ENCODE measurements around the gene KMO.

Gene KMO

GRCh38 chr1:241642593-241642944 is 110.4 kb downstream of the KMO start:
- TF ChIP-seq, protein P1, sequence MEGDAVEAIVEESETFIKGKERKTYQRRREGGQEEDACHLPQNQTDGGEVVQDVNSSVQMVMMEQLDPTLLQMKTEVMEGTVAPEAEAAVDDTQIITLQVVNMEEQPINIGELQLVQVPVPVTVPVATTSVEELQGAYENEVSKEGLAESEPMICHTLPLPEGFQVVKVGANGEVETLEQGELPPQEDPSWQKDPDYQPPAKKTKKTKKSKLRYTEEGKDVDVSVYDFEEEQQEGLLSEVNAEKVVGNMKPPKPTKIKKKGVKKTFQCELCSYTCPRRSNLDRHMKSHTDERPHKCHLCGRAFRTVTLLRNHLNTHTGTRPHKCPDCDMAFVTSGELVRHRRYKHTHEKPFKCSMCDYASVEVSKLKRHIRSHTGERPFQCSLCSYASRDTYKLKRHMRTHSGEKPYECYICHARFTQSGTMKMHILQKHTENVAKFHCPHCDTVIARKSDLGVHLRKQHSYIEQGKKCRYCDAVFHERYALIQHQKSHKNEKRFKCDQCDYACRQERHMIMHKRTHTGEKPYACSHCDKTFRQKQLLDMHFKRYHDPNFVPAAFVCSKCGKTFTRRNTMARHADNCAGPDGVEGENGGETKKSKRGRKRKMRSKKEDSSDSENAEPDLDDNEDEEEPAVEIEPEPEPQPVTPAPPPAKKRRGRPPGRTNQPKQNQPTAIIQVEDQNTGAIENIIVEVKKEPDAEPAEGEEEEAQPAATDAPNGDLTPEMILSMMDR (conservative IDR thresholded peaks at IDR 0.05), result no peak
- no peak overlapping the region for H3K27ac ChIP-seq

- H3K27ac ChIP-seq, result no peak overlapping the region
These were observed 112.1 kb downstream of the KMO start for GRCh38 chr1:241644259-241644658.

DNA sequence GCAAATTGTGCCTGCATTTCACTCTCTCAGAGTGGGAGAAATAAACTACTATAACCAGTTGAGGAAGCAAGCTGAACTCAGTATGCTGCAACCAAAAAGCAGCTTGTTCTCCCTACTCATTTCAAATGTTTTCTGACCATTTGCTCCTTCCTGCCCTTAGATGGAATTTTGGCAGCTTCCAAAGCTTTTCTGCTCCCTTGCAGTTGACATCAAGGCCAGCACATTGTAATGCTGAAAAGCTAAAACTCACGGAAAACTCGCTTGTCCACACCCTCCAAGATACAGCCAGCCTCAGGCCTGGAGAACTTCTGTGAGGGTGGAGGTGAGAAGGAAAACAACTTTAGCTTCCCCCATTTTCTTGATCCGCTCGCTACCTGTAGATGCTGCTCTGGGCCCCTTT is 113.0 kb downstream of the KMO start:
- no peak overlapping the region for H3K27ac ChIP-seq
- TF ChIP-seq, protein P1 (conservative IDR thresholded peaks at IDR 0.05), result no peak

More at GRCh38 chr1:241644259-241644658, 112.1 kb downstream of the KMO start:
- TF ChIP-seq, protein P1 (conservative IDR thresholded peaks at IDR 0.05), result no peak
